OCI-LY1 (cell line): ENCODE results near the gene ROMO1.

Experiments used
- CTCF ChIP-seq: fragments of 200-600 bp; sonication (generic), shearing (Covaris generic); IDR thresholded peaks from 2 replicates; pipeline ENCODE4 v1.5.1; 2017; ENCODE audit warnings: mild to moderate bottlenecking, antibody characterized with exemption, low read length, moderate library complexity, mixed read lengths
- EZH2 ChIP-seq: fragments of 200-600 bp; sonication (generic), shearing (Covaris generic); IDR thresholded peaks from 2 replicates; pipeline ENCODE4 v1.8.0; 2017; ENCODE audit warnings: borderline replicate concordance, mixed run types, mild to moderate bottlenecking, antibody characterized with exemption, low read length, moderate library complexity, mixed read lengths

- TF ChIP-seq CTCF (no peak), EZH2 (no peak)
Measured at GRCh38 chr20:35734777-35735649, 35.8 kb downstream of the ROMO1 start.
